ENCODE measurements around the gene HGD. TPM values are rescaled to one million over a fixed set of nuclear protein-coding genes. Genes with fewer than 3 reads are reported as not detected.
"Not testable (repeated sequence)": the region's sequence is repeated elsewhere in the genome, so short reads cannot be mapped to it uniquely, and the experiment has no call there.

HGD gene
- total and polyA plus RNA-seq, 10 of the 15 experiments (the other 5 are each of a cell fraction or from before 2014, with no cell fraction given) = 0.18 to 0.81 (median 0.40) TPM; not detected in 6

DNA sequence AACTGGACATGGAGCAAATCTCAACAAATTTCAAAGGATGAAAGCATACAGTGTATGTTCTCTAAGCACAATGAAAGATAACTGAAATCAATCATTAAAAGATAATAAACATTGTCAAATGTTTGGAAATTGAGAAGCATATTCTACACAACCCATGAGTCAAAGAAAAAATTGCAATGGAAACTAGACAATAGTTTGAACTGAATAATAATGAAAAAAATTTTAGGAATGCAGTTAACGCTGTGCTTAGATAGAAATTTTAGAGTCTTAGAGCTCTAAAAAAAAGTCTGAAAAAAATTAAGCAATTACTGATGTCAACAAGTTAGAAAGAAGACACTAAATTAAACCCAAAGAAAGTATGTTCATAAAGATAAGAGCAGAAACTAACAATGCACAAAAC is 44.8 kb upstream of the HGD start (continued):
- TF ChIP-seq, protein P1, sequence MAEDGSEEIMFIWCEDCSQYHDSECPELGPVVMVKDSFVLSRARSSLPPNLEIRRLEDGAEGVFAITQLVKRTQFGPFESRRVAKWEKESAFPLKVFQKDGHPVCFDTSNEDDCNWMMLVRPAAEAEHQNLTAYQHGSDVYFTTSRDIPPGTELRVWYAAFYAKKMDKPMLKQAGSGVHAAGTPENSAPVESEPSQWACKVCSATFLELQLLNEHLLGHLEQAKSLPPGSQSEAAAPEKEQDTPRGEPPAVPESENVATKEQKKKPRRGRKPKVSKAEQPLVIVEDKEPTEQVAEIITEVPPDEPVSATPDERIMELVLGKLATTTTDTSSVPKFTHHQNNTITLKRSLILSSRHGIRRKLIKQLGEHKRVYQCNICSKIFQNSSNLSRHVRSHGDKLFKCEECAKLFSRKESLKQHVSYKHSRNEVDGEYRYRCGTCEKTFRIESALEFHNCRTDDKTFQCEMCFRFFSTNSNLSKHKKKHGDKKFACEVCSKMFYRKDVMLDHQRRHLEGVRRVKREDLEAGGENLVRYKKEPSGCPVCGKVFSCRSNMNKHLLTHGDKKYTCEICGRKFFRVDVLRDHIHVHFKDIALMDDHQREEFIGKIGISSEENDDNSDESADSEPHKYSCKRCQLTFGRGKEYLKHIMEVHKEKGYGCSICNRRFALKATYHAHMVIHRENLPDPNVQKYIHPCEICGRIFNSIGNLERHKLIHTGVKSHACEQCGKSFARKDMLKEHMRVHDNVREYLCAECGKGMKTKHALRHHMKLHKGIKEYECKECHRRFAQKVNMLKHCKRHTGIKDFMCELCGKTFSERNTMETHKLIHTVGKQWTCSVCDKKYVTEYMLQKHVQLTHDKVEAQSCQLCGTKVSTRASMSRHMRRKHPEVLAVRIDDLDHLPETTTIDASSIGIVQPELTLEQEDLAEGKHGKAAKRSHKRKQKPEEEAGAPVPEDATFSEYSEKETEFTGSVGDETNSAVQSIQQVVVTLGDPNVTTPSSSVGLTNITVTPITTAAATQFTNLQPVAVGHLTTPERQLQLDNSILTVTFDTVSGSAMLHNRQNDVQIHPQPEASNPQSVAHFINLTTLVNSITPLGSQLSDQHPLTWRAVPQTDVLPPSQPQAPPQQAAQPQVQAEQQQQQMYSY (CRISPR knock-in tag; IDR thresholded peaks at IDR 0.05) = no peak
- no peak for TF ChIP-seq CBX3 (IDR thresholded peaks at IDR 0.05; ENCODE audit: borderline replicate concordance, low read depth)
- TF ChIP-seq LARP7 (IDR thresholded peaks at IDR 0.05) = no peak
- no peak for TF ChIP-seq ESRRA (IDR thresholded peaks at IDR 0.05; ENCODE audit: low read length)
- TF ChIP-seq TCF3 (IDR thresholded peaks at IDR 0.05; ENCODE audit: borderline replicate concordance, insufficient read depth, low read depth, low read length) = no peak
- TF ChIP-seq MEF2B (IDR thresholded peaks at IDR 0.05; ENCODE audit: partially characterized antibody, poor library complexity, severe bottlenecking) = no peak

DNA sequence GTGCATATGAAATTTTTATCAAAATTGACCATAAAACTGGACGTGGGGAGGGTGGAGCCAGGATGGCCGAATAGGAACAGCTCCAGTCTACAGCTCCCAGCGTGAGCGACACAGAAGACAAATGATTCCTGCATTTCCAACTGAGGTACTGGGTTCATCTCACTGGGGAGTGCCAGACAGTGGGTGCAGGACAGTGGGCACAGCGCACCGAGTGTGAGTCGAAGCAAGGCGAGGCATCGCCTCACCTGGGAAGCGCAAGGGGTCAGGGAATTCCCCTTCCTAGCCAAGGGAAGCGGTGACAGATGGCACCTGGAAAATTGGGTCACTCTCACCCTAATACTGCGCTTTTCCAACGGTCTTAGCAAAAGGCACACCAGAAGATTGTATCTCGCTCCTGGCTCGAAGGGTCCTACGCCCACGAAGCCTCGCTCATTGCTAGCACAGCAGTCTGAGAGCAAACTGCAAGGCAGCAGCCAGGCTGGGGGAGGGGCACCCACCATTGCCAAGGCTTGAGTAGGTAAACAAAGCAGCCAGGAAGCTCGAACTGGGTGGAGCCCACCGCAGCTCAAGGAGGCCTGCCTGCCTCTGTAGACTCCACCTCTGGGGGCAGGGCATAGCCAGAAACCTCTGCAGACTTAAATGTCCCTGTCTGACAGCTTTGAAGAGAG is 37.3 kb upstream of the HGD start:
- DNase-seq (ENCODE audit: low read depth, low spot score); H3K27me3 ChIP-seq (replicated peaks in 1 of 2; ENCODE audit: control insufficient read depth in 2 of 2, insufficient read depth in 2 of 2, low read length in 1 of 2); FAIRE-seq; H3K4me1 ChIP-seq (ENCODE audit: control insufficient read depth, insufficient read depth, low read length); H3K9ac ChIP-seq (ENCODE audit: control insufficient read depth, insufficient read depth, low read length); POLR2A ChIA-PET; H3K4me3 ChIP-seq; H3K79me2 ChIP-seq (ENCODE audit: control insufficient read depth, insufficient read depth, low read length); in situ Hi-C loops (cut with MboI); H2AFZ ChIP-seq (ENCODE audit: control insufficient read depth, low read depth, low read length); intact Hi-C loops (cut with micrococcal nuclease; ENCODE audit: unreplicated experiment); H3K36me3 ChIP-seq (ENCODE audit: control insufficient read depth in 2 of 2, insufficient read depth in 2 of 2, low read length in 1 of 2); H4K20me1 ChIP-seq (ENCODE audit: control insufficient read depth, insufficient read depth); H3K27ac ChIP-seq (ENCODE audit: control insufficient read depth, insufficient read depth); H3K4me2 ChIP-seq (ENCODE audit: control insufficient read depth, insufficient read depth); H3K9me3 ChIP-seq (replicated peaks; ENCODE audit: control insufficient read depth, insufficient read depth, low read length); BruUV-seq (replicated peaks): not testable (repeated sequence)
- ChIA-PET RAD21 (ENCODE audit: unreplicated experiment) (interaction anchor here (2.1 kb wide), 1 partner anchor 21 kb away, joined by 5 read pairs; no protein-coding TSS in a partner anchor), SMC1A (ENCODE audit: uncharacterized antibody, unreplicated experiment) (interaction anchor here (0.6 to 2.9 kb wide), 7 partner anchors 10 to 781 kb away, joined by 3 to 9 read pairs (median 4); partner anchors contain the start of gene NDUFB4), CTCF (interaction anchor here (0.8 to 2.0 kb wide), 2 partner anchors 22 to 26 kb away, joined by 3 to 5 read pairs; no protein-coding TSS in a partner anchor)
- ATAC-seq = 0 out of 3 replicates have a peak, but pooled peaks have one; percentile 40
- peak; percentile 22; the same call in 1 of the 2 replicates for TF ChIP-seq FOXK2 (IDR thresholded peaks at IDR 0.05)
- 92% methylated on average over 20 of the region's 20 CpGs for WGBS (ENCODE audit: insufficient coverage, insufficient replicate concordance, low lambda C conversion rate, missing lambda C conversion rate)

Measured in GM12878 (cell line).